ENCODE data around the gene NOX1.

GRCh38 chrX:100863326-100863864 is 10.8 kb downstream of the NOX1 start:
- TF ChIP-seq EZH2 (IDR thresholded peaks at IDR 0.05) = no peak
- TF ChIP-seq POLR2AphosphoS5 (IDR thresholded peaks at IDR 0.05; ENCODE audit: borderline replicate concordance, low read depth, low read length) = no peak
- no peak for TF ChIP-seq FOXP2 (optimal IDR thresholded peaks at IDR 0.05; ENCODE audit: control extremely low read depth, extremely low read length, insufficient read depth)
